Measurements from ENCODE around the gene DYNLRB1.

DNA sequence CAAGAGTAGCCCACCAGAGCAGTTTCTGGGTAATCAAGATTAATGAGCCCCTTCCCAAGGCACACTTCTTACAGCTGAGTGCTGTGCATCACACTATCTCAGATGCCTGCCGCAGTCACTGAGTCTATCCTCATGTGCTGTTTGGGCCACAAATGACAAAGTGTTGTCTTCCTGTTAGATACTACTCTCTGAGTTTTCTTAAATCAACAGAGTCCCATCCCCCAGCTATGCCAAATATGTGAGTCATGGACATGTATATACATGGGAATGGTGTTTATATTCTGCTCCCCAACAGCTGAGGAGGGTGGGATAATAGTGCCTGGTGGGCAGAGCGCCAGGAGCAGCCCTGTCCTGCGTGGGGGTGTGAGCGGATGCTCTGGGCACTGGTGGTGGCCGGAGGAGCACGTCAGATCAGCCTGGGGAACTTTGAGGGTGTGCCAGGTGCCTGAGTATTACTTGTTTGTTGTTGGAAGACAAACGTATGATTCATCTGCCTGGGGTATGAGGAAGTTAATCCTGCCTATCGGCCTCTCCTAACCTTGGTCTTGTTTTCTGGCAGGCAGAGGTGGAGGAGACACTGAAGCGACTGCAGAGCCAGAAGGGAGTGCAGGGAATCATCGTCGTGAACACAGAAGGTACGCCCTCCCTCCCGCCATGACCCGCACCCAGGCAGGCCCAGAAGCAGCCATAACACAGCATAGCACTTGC lies 9.6 kb downstream of the DYNLRB1 start:
- TF ChIP-seq POLR2A (IDR thresholded peaks at IDR 0.05; ENCODE audit: low read depth, low read length), result no peak
- TF ChIP-seq POLR2AphosphoS5 (IDR thresholded peaks at IDR 0.05; ENCODE audit: low read depth, low read length), result no peak

All from GM12892 (cell line).